Kidney epithelial cell (primary cell): ENCODE data around the gene TAL1. TPM values are rescaled to one million over a fixed set of nuclear protein-coding genes. Genes with fewer than 3 reads are reported as not detected.

Experiments
- DNase-seq: peaks from one replicate; pipeline ENCODE4 v3.0.0-alpha.2; 2010; ENCODE audit warnings: low read depth
- H3K27me3 ChIP-seq: 2 replicates; pipeline ENCODE4 v1.6.0; 2011; ENCODE audit warnings: low read length; ENCODE audit not compliant: control insufficient read depth, insufficient read depth
- H3K36me3 ChIP-seq: 2 replicates; pipeline ENCODE4 v1.5.1; 2011; ENCODE audit warnings: low read length; ENCODE audit not compliant: control insufficient read depth, insufficient read depth
- H3K4me3 ChIP-seq: 2 replicates; pipeline ENCODE4 v1.5.1; 2011; ENCODE audit warnings: low read depth, mild to moderate bottlenecking, control low read depth, low read length
- total RNA-seq: library from RNA; depleted of rRNA; stranded (reverse); fragments of >200 nt; gene quantifications from 2 replicates; pipeline ENCODE4 v1.2.3, GENCODE V29; 2015
- TF ChIP-seq, protein P1 (sequence below): IDR thresholded peaks from 2 replicates; pipeline ENCODE4 v1.5.1; 2011; ENCODE audit warnings: mild to moderate bottlenecking, moderate library complexity, low read length, control low read depth, inconsistent platforms; ENCODE audit not compliant: insufficient read depth, poor library complexity, severe bottlenecking

TAL1 gene
- total RNA-seq, 1 donor from 2014 or later, result 0.71 TPM

DNA sequence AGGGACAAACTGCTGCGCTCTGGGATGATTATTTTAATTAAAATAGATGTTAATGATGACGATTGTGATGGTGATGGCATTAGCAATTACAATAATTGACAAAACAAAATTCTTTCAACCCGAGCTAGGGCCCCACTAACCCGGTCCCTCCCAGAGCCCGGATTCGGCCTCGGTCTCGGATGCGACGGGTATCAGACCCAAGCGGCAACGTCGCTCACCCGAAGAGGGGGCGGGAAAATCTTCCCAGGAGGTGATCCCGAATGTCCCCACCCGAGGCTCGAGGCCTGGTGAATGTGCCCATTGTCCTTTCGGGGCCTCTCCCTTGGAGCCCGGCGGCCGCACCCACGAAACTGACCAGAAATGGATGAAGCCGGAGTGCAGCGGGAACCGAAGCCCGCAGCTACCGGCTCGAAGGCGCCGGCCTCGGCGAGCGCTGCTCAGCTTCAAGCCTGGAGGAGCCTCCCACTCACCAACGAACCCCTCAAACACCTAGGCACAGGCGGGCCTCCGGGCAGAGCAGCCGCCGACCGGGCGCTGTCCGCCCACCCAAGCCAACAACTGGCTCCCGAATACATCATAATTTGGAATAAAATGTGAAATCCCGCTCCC lies 1.2 kb downstream of the TAL1 start:
- TF ChIP-seq, protein P1, sequence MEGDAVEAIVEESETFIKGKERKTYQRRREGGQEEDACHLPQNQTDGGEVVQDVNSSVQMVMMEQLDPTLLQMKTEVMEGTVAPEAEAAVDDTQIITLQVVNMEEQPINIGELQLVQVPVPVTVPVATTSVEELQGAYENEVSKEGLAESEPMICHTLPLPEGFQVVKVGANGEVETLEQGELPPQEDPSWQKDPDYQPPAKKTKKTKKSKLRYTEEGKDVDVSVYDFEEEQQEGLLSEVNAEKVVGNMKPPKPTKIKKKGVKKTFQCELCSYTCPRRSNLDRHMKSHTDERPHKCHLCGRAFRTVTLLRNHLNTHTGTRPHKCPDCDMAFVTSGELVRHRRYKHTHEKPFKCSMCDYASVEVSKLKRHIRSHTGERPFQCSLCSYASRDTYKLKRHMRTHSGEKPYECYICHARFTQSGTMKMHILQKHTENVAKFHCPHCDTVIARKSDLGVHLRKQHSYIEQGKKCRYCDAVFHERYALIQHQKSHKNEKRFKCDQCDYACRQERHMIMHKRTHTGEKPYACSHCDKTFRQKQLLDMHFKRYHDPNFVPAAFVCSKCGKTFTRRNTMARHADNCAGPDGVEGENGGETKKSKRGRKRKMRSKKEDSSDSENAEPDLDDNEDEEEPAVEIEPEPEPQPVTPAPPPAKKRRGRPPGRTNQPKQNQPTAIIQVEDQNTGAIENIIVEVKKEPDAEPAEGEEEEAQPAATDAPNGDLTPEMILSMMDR, result no peak
- Histone ChIP-seq H3K36me3 (no peaks in the 10 kb centered on the region), H3K27me3 (peaks cover 78% of the 10 kb centered on the region), H3K4me3 (no peak overlapping the region)
- DNase-seq, result no peak

DNA sequence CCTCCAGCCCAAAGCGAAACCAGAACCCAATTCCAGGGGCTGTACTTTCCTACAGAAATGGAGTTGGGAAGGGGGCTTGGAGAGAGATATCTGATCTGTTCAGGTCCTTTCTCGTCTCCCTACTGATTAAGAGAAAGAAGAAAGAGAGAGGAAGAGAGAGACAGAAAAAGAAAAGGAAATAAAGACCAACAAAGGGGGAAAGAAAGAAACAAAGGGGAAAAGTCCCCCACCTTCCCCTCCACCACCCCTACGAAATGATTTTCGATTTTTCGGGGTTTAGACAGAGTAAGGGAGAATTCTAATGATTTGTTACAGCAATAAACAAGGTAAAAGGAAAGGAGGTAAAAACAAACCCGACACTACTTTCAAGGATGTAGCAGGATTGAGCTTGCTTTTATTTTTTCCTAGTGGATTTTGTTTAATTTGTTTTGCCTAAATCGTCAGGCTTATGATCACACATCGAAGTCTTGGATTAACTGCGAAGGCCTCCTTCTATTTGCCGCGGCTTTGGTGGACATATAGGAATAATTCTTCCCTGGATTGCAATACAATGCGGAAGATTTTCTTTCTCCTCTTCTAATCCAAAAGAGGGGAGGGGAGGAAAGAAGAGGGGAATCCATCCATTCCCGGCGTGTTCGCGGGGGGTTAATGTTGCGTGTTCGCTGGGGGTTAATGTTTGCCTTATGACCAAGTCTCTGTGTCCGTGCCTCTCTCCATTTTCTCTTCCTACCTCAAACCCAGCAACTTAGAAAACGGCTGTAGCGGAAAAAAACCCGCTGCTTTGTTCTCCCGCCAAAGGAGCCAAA lies 1.9 kb downstream of the TAL1 start:
- Histone ChIP-seq H3K4me3 (no peak overlapping the region), H3K27me3 (peaks cover 82% of the 10 kb centered on the region), H3K36me3 (no peaks in the 10 kb centered on the region)
- TF ChIP-seq, protein P1, result no peak
- no peak for DNase-seq

DNA sequence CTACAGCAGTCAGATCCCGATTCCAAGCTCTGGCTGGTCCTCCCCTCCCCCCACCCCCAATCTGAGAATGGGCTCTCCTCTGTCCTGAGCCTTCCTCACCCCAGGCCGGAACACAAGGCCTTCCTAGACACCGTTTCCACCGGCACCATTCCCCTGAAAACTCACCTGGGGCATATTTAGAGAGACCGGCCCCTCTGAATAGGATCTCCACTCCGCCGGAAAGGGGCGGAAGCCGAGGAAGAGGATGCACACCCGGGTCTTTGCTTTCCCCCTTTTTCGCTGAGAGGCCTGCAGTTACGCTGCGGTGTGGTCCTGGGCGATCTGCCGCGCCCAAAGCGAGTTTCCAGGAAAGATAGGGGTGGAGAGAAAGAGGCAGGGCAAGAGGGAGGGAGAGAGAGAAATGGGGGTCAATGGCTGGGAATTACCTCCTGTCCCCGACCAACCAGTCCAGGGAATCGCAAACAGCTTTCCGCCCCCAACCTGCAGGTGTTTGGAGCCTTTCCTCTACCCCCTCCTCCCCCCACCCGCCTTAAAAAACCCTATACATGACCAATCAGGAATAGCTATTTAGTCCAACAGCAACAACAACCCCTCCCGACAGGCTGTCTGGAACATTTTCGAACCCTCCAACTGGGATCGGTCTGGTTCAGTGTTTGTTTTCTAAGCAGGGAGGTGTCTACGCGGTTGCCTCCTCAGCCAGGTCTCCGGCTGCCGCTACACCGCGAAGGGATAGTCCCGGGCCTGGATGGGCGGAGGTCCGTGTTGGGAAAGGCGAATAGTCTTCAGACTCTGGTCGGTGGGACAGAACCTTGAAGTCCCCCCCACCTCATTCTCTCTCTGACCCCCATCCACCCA lies 2.8 kb downstream of the TAL1 start:
- Histone ChIP-seq H3K27me3 (peaks cover 89% of the 10 kb centered on the region), H3K4me3 (no peak overlapping the region), H3K36me3 (no peaks in the 10 kb centered on the region)
- TF ChIP-seq, protein P1, result no peak
- DNase-seq, result no peak

DNA sequence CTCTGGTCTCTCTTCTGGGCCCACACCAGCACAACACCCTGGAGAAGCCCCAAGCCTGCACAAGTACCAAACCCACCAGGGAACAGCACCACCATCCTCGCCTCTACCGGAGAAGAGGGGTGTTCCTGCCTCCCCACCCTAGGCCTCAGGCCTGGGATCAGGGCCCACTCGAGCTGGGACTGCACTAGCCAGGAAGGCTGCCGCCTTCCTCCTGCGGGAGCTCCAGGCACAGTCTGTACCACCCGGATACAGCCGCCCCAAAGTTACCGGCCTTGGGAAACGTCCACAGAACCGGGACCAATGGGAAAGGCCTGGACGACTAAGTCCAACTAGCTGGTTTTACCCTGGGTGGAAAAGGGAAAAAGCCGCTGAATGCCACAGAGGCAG lies 3.4 kb downstream of the TAL1 start:
- H3K36me3 ChIP-seq, result no peaks in the 10 kb centered on the region
- TF ChIP-seq, protein P1, result no peak
- DNase-seq, result no peak
- H3K4me3 ChIP-seq, result no peak overlapping the region
- H3K27me3 ChIP-seq, result peaks cover 90% of the 10 kb centered on the region

DNA sequence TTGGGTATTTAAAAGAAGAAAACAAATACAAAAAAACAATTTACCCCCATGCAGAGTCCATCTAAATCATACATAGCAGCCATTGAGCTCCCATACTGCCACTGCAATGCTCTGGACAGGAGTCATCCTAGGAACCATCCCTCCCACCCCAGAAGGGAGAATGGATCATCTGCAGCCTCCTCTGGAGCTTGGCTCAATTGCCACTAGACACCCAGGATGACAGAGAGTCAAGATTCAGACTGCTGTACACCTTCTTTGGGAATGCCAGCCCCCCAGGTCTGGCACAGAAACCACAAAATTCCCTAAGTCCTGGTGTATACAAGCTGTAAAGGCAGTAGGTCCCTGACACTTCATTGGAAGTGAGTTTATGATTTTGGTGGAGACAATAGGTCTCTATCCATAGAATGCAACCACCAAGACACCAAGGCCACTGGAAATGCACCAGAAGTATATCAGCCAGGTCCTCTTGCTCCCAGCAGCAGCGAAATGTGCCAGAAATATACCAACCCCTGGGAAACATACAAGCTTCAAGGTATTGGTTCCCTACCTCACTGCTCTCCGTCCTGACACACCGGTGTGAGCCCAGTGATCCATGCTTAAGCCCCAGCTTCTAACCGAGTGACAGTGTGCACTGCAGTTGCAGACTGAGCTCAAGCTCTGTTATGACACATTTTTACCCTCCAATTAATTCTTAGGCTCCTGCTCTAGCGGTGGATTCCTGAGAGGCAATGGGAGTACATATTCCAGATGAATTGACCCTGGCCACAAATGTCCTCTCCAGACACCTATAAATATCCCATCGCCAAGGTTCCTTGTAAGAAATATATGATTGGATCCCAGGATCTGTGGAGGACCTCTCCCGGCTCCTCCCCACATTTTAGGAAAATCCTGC lies 4.4 kb downstream of the TAL1 start:
- DNase-seq, result no peak
- TF ChIP-seq, protein P1, result no peak
- Histone ChIP-seq H3K36me3 (no peaks in the 10 kb centered on the region), H3K4me3 (no peak overlapping the region), H3K27me3 (peaks cover 86% of the 10 kb centered on the region)
